DND-41 (cell line): Measurements from ENCODE around the gene WLS.

ENCODE experiments used
- CTCF ChIP-seq: IDR thresholded peaks from 2 replicates; pipeline ENCODE4 v1.5.1; 2012; ENCODE audit warnings: borderline replicate concordance, low read length, moderate library complexity, mild to moderate bottlenecking; ENCODE audit not compliant: poor library complexity, severe bottlenecking; ENCODE audit errors: extremely low read depth
- EZH2 ChIP-seq: IDR thresholded peaks from 3 replicates; pipeline ENCODE4 v1.6.1; 2012; ENCODE audit warnings: borderline replicate concordance, low read depth, mild to moderate bottlenecking, moderate library complexity, low read length, inconsistent platforms; ENCODE audit not compliant: severe bottlenecking

GRCh38 chr1:68101829-68102228 lies 130.5 kb downstream of the WLS start:
- no peak for TF ChIP-seq CTCF
- no peak for TF ChIP-seq EZH2
